T-cell (primary cell): Measurements from ENCODE around the gene KMT2B. TPM values are rescaled to one million over a fixed set of nuclear protein-coding genes. Genes with fewer than 3 reads are reported as not detected.
A peak's percentile ranks its signal among the peaks of the same experiment; 100 is the strongest.

Source experiments
- ATAC-seq, 4 experiments: fragments of 200-7000 bp in 3 of 4; fragments of 150-1000 bp in 1 of 4; cut with Tn5 transposase; replicated peaks in 1 of 4; 1 replicate in 3 of 4; 2 replicates in 1 of 4; pipeline ENCODE4 v1.10.0; 2021; ENCODE audit warnings: moderate library complexity in 3 of 4, mild to moderate bottlenecking in 2 of 4, moderate number of reproducible peaks in 1 of 4
- CTCF ChIA-PET, 2 donors: fragments of 300-600 bp; sonication (Branson Sonifier 250); formaldehyde crosslinking; loops; one replicate each; lab custom pipeline; 2022; ENCODE audit warnings: antibody characterized with exemption in 2 of 2; lab: Charles Lee
- POLR2A ChIA-PET, 2 donors: fragments of 300-600 bp; sonication (Branson Sonifier 250); formaldehyde crosslinking; loops; one replicate each; lab custom pipeline; 2022; ENCODE audit warnings: antibody characterized with exemption in 2 of 2; lab: Charles Lee
- DNase-seq, 35 experiments: peaks; one replicate each; pipeline versions ENCODE4 v3.0.0 to v3.0.0-alpha.2; 2013 to 2023
- H3K27ac ChIP-seq: one replicate; pipeline ENCODE4 v1.5.1; 2013; ENCODE audit warnings: low read length
- H3K27me3 ChIP-seq, 2 experiments: replicated peaks in 1 of 2; 1 replicate in 1 of 2; 2 replicates in 1 of 2; pipeline versions ENCODE4 v1.6.1 to v1.7.0; 2013; ENCODE audit warnings: low read length in 1 of 2, mixed read lengths in 1 of 2; ENCODE audit not compliant: control insufficient read depth in 2 of 2, insufficient read depth in 2 of 2; ENCODE audit errors: extremely low read depth in 1 of 2
- H3K36me3 ChIP-seq, 2 donors: 1 replicate in 1 of 2; 2 replicates in 1 of 2; pipeline versions ENCODE4 v1.6.1 to v1.7.0; 2013; ENCODE audit warnings: low read length in 1 of 2; ENCODE audit not compliant: control insufficient read depth in 2 of 2, insufficient read depth in 1 of 2; ENCODE audit errors: extremely low read depth in 1 of 2
- H3K4me1 ChIP-seq, 2 experiments: 1 replicate in 1 of 2; 2 replicates in 1 of 2; pipeline versions ENCODE4 v1.6.1 to v1.7.0; 2013; ENCODE audit warnings: low read length in 2 of 2, mixed read lengths in 1 of 2; ENCODE audit not compliant: insufficient read depth in 2 of 2, control insufficient read depth in 1 of 2; ENCODE audit errors: extremely low read depth in 1 of 2
- H3K4me3 ChIP-seq, 2 donors: 1 replicate in 1 of 2; 2 replicates in 1 of 2; pipeline versions ENCODE4 v1.5.1 to v1.7.0; 2013; ENCODE audit warnings: mild to moderate bottlenecking in 2 of 2, low read length in 1 of 2, moderate library complexity in 1 of 2; ENCODE audit not compliant: control insufficient read depth in 1 of 2; ENCODE audit errors: extremely low read depth in 1 of 2
- H3K9me3 ChIP-seq: 2 replicates; pipeline ENCODE4 v1.7.0; 2013
- H3K27ac Mint-ChIP-seq, 2 donors: one replicate each; pipeline ENCODE4 v1.8.0; 2020 to 2021; ENCODE audit warnings: mild to moderate bottlenecking in 2 of 2, mixed read lengths in 2 of 2
- H3K27me3 Mint-ChIP-seq, 2 donors: one replicate each; pipeline ENCODE4 v1.8.0; 2021 to 2022; ENCODE audit warnings: mixed read lengths in 2 of 2
- H3K36me3 Mint-ChIP-seq: one replicate; pipeline ENCODE4 v1.8.0; 2021; ENCODE audit warnings: mixed read lengths
- H3K4me1 Mint-ChIP-seq, 3 donors: one replicate each; pipeline ENCODE4 v1.8.0; 2020 to 2022; ENCODE audit warnings: mixed read lengths in 3 of 3, mild to moderate bottlenecking in 1 of 3
- H3K4me3 Mint-ChIP-seq, 3 donors: one replicate each; pipeline ENCODE4 v1.8.0; 2020 to 2022; ENCODE audit warnings: mild to moderate bottlenecking in 3 of 3, mixed read lengths in 3 of 3, moderate library complexity in 3 of 3
- H3K9me3 Mint-ChIP-seq, 3 donors: one replicate each; pipeline ENCODE4 v1.8.0; 2020 to 2022; ENCODE audit warnings: mixed read lengths in 3 of 3
- WGBS: methylation state at CpG from one replicate; pipeline ENCODE4 v1.1.5; 2013; ENCODE audit warnings: missing lambda C conversion rate; ENCODE audit not compliant: insufficient coverage; 5-methylcytosine and 5-hydroxymethylcytosine counted together
- total RNA-seq, 35 experiments: library from RNA in 6 of 35; stranded (reverse) in 6 of 35; fragments of 120-200 nt in 1 of 35; gene quantifications; one replicate each; pipeline versions ENCODE4 v1.2.1 to v1.2.4 and lab custom pipeline; 2013 to 2026

KMT2B gene
- total RNA-seq, 5 donors from 2014 or later (not counting 1 experiment from before 2014, with no cell fraction given), result 76.4 to 107 (median 92.5) TPM

GRCh38 chr19:35746531-35746930 lies 28.7 kb downstream of the KMT2B start:
- CTCF ChIA-PET, result no interaction called here
- POLR2A ChIA-PET, result no interaction called here
- Histone ChIP-seq H3K9me3 (no peaks in the 10 kb centered on the region), H3K4me1 (peaks cover 25 to 71% of the 10 kb centered on the region in 2 experiments), H3K4me3 (no peak overlapping the region), H3K36me3 (no peaks in the 10 kb centered on the region), H3K27me3 (no peaks in the 10 kb centered on the region), H3K27ac (no peak overlapping the region)
- no peak for ATAC-seq
- WGBS, result 98% methylated on average over 4 of the region's 5 CpGs
- H3K36me3 Mint-ChIP-seq, result peaks cover 13% of the 10 kb centered on the region
- H3K9me3 Mint-ChIP-seq, result no peaks in the 10 kb centered on the region
- peak overlapping the region; percentile 87 to 99 (median 97) for H3K4me3 Mint-ChIP-seq
- no peak for DNase-seq
- peaks cover 54 to 66% (median 56%) of the 10 kb centered on the region in 3 donors for H3K4me1 Mint-ChIP-seq
- H3K27ac Mint-ChIP-seq, result peak overlapping the region; percentile 99 to 100
- no peaks in the 10 kb centered on the region for H3K27me3 Mint-ChIP-seq

GRCh38 chr19:35748106-35749020 lies 30.6 kb downstream of the KMT2B start, which contains the start of gene LIN37:
Gene LIN37 (plus strand): TSS chr19:35748576. CDS start chr19:35748725, 149 bp downstream.
- Histone ChIP-seq H3K36me3 (peaks cover 0 to 16% of the 10 kb centered on the region in 2 donors), H3K4me1 (peaks cover 18 to 54% of the 10 kb centered on the region in 2 experiments), H3K9me3 (no peaks in the 10 kb centered on the region), H3K27ac (peak within 1 kb of the TSS; percentile 74), H3K4me3 (peak within 1 kb of the TSS; percentile 95 to 98), H3K27me3 (peaks cover 0 to 3% of the 10 kb centered on the region in 2 experiments)
- POLR2A ChIA-PET, result interaction anchor here (0.6 to 1.1 kb wide), 4 partner anchors 24 to 100 kb away, joined by 3 to 5 read pairs (median 4); partner anchors contain the start of gene COX6B1 (in 1 of the 2)
- H3K9me3 Mint-ChIP-seq, result no peaks in the 10 kb centered on the region
- peak within 1 kb of the TSS; percentile 95 to 97 (median 96) for H3K4me3 Mint-ChIP-seq
- ATAC-seq (peak; percentile 72 to 75 (median 73)), DNase-seq (peak; percentile 95 to 100 (median 99))
- peak within 1 kb of the TSS; percentile 95 to 97 for H3K27ac Mint-ChIP-seq
- WGBS, result under 1% methylated on average over 19 of the region's 45 CpGs
- H3K36me3 Mint-ChIP-seq, result peaks cover 10% of the 10 kb centered on the region
- CTCF ChIA-PET, result interaction anchor here in 1 of 2 donors (0.6 to 1.0 kb wide), 10 partner anchors 34 to 607 kb away, joined by 3 to 5 read pairs (median 4); partner anchors contain the start of gene COX6B1
- H3K4me1 Mint-ChIP-seq, result peaks cover 39 to 53% (median 43%) of the 10 kb centered on the region in 3 donors
- H3K27me3 Mint-ChIP-seq, result no peaks in the 10 kb centered on the region

- Histone ChIP-seq H3K27ac (no peak overlapping the region), H3K36me3 (peaks cover 3 to 27% of the 10 kb centered on the region in 2 donors), H3K9me3 (no peaks in the 10 kb centered on the region), H3K4me3 (no peak overlapping the region), H3K27me3 (peaks cover 0 to 5% of the 10 kb centered on the region in 2 experiments), H3K4me1 (peaks cover 11 to 42% of the 10 kb centered on the region in 2 experiments)
- ChIA-PET CTCF (no interaction called here), POLR2A (interaction anchor here in 1 of 2 donors (0.5 kb wide), 1 partner anchor 108 kb away, joined by 7 read pairs; no protein-coding TSS in a partner anchor)
- no peak for ATAC-seq
- H3K4me3 Mint-ChIP-seq, result peak overlapping the region; percentile 25 to 95 (median 54)
- H3K36me3 Mint-ChIP-seq, result peaks cover 16% of the 10 kb centered on the region
- no peak for DNase-seq
- no peaks in the 10 kb centered on the region for H3K9me3 Mint-ChIP-seq
- H3K4me1 Mint-ChIP-seq, result peaks cover 31 to 47% (median 38%) of the 10 kb centered on the region in 3 donors
- H3K27ac Mint-ChIP-seq, result no peak overlapping the region
- WGBS, result no CpG with 5 or more reads among the region's 5 CpGs
- H3K27me3 Mint-ChIP-seq, result peaks cover 2 to 5% of the 10 kb centered on the region in 2 donors
Measured at GRCh38 chr19:35750167-35750566, 32.4 kb downstream of the KMT2B start.

GRCh38 chr19:35751839-35752745 lies 34.3 kb downstream of the KMT2B start:
- no peaks in the 10 kb centered on the region for H3K9me3 Mint-ChIP-seq
- Histone ChIP-seq H3K27ac (no peak overlapping the region), H3K9me3 (no peaks in the 10 kb centered on the region), H3K27me3 (peaks cover 0 to 17% of the 10 kb centered on the region in 2 experiments), H3K4me3 (no peak overlapping the region), H3K4me1 (peaks cover 19 to 45% of the 10 kb centered on the region in 2 experiments), H3K36me3 (peaks cover 3 to 27% of the 10 kb centered on the region in 2 donors)
- CTCF ChIA-PET, result no interaction called here
- H3K4me1 Mint-ChIP-seq, result peaks cover 28 to 42% (median 34%) of the 10 kb centered on the region in 3 donors
- WGBS, result 97% methylated on average over 5 of the region's 14 CpGs
- peaks cover 7 to 10% of the 10 kb centered on the region in 2 donors for H3K27me3 Mint-ChIP-seq
- DNase-seq, result no peak
- H3K4me3 Mint-ChIP-seq, result no peak overlapping the region
- H3K36me3 Mint-ChIP-seq, result peaks cover 13% of the 10 kb centered on the region
- POLR2A ChIA-PET, result no interaction called here
- H3K27ac Mint-ChIP-seq, result no peak overlapping the region
- ATAC-seq, result no peak

- Mint-ChIP-seq H3K9me3 (no peaks in the 10 kb centered on the region), H3K27me3 (peaks cover 7 to 10% of the 10 kb centered on the region in 2 donors), H3K4me3 (no peak overlapping the region), H3K36me3 (peaks cover 12% of the 10 kb centered on the region), H3K27ac (no peak overlapping the region), H3K4me1 (peaks cover 29 to 43% (median 42%) of the 10 kb centered on the region in 3 donors)
- Histone ChIP-seq H3K4me3 (no peak overlapping the region), H3K9me3 (no peaks in the 10 kb centered on the region), H3K4me1 (peaks cover 23 to 48% of the 10 kb centered on the region in 2 experiments), H3K36me3 (peaks cover 3 to 27% of the 10 kb centered on the region in 2 donors), H3K27me3 (peaks cover 0 to 21% of the 10 kb centered on the region in 2 experiments), H3K27ac (no peak overlapping the region)
- DNase-seq (no peak), ATAC-seq (no peak)
- ChIA-PET CTCF (interaction anchor here in 1 of 2 donors (0.6 kb wide), 1 partner anchor 46 kb away, joined by 3 read pairs; no protein-coding TSS in a partner anchor), POLR2A (no interaction called here)
- WGBS, result 96% methylated on average over 12 of the region's 20 CpGs
Measured at GRCh38 chr19:35752746-35753350, 35.0 kb downstream of the KMT2B start.
